WTC11 (cell line): ENCODE measurements around the gene ATF7.

Source experiments
- ATF2 ChIP-seq: sonication (generic); formaldehyde crosslinking; IDR thresholded peaks from 2 replicates; pipeline ENCODE4 v1.8.1; 2022; ENCODE audit warnings: low read depth, missing genetic modification reagents, borderline replicate concordance
- CREB1 ChIP-seq: sonication (generic); formaldehyde crosslinking; IDR thresholded peaks from 2 replicates; pipeline ENCODE4 v1.8.0; 2023; ENCODE audit warnings: mild to moderate bottlenecking, missing genetic modification reagents
- CTCF ChIP-seq: fragments of 200-600 bp; IDR thresholded peaks from 2 replicates; pipeline ENCODE4 v1.8.0; 2022; ENCODE audit warnings: antibody characterized with exemption
- E2F1 ChIP-seq: sonication (generic); formaldehyde crosslinking; IDR thresholded peaks from 2 replicates; pipeline ENCODE4 v1.8.0; 2022; ENCODE audit warnings: mild to moderate bottlenecking, missing genetic modification reagents
- ESRRA ChIP-seq: sonication (generic); formaldehyde crosslinking; IDR thresholded peaks from 2 replicates; pipeline ENCODE4 v1.8.1; 2022; ENCODE audit warnings: mild to moderate bottlenecking, missing genetic modification reagents, borderline replicate concordance
- JUN ChIP-seq: sonication (generic); formaldehyde crosslinking; IDR thresholded peaks from 2 replicates; pipeline ENCODE4 v1.8.0; 2023; ENCODE audit warnings: mild to moderate bottlenecking, missing genetic modification reagents
- ZBTB21 ChIP-seq: sonication (generic); formaldehyde crosslinking; IDR thresholded peaks from 2 replicates; pipeline ENCODE4 v1.8.1; 2023; ENCODE audit warnings: mild to moderate bottlenecking, missing genetic modification reagents, borderline replicate concordance
- TF ChIP-seq, protein P1 (sequence below): sonication (generic); formaldehyde crosslinking; IDR thresholded peaks from 2 replicates; pipeline ENCODE4 v1.8.0; 2022; ENCODE audit warnings: mild to moderate bottlenecking, missing genetic modification reagents
- TF ChIP-seq, protein P2 (sequence below): sonication (generic); formaldehyde crosslinking; IDR thresholded peaks from 2 replicates; pipeline ENCODE4 v1.8.1; 2023; ENCODE audit warnings: mild to moderate bottlenecking, moderate library complexity, missing genetic modification reagents

DNA sequence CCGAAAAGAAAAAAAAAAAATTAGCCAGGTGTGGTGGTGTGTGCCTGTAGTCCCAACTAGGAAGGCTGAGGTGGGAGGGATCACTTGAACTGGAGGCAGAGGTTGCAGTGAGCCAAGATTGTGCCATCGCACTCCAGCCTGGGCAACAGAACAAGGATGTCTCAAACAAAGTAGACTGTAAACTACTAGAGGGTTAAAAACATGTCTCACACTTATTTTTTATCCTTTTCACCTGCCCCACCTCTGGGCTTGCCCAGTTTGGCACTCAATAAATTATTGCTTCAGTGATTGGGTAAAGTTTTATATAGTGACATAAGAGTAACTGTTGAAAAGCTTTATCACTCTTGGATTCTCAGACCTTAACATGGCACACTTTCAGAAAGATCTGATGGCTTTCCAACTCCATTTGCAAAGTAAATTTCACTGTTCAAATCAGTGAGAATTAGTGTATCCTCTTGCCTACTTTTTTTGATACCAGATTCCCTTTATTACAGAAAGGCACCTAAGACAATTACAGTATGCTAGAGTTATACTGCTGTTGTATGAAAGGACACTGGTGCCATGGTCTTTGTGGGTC, 62.6 kb downstream of the ATF7 start:
- TF ChIP-seq ATF2 (CRISPR knock-in tag) (no peak), CTCF (no peak), CREB1 (CRISPR knock-in tag) (no peak), ESRRA (CRISPR knock-in tag) (no peak), JUN (CRISPR knock-in tag) (no peak), ZBTB21 (CRISPR knock-in tag) (no peak), E2F1 (CRISPR knock-in tag) (no peak)
- TF ChIP-seq, protein P1, sequence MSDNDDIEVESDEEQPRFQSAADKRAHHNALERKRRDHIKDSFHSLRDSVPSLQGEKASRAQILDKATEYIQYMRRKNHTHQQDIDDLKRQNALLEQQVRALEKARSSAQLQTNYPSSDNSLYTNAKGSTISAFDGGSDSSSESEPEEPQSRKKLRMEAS (CRISPR knock-in tag), result no peak
- TF ChIP-seq, protein P2, sequence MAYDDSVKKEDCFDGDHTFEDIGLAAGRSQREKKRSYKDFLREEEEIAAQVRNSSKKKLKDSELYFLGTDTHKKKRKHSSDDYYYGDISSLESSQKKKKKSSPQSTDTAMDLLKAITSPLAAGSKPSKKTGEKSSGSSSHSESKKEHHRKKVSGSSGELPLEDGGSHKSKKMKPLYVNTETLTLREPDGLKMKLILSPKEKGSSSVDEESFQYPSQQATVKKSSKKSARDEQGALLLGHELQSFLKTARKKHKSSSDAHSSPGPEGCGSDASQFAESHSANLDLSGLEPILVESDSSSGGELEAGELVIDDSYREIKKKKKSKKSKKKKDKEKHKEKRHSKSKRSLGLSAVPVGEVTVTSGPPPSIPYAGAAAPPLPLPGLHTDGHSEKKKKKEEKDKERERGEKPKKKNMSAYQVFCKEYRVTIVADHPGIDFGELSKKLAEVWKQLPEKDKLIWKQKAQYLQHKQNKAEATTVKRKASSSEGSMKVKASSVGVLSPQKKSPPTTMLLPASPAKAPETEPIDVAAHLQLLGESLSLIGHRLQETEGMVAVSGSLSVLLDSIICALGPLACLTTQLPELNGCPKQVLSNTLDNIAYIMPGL (CRISPR knock-in tag), result no peak
